Pancreas (tissue), 10 donors: ENCODE data around the gene TCERG1L. TPM values are rescaled to one million over a fixed set of nuclear protein-coding genes. Genes with fewer than 3 reads are reported as not detected.

Experiments used
- ATAC-seq, 4 donors: fragments of 200-7000 bp; cut with Tn5 transposase; one replicate each; pipeline versions ENCODE4 v1.8.0 to v1.9.1; 2020; ENCODE audit warnings: mild to moderate bottlenecking in 4 of 4, moderate library complexity in 4 of 4
- DNase-seq, 6 donors: peaks; one replicate each; pipeline ENCODE4 v3.0.0-alpha.2; 2020
- FAIRE-seq: peaks from 2 replicates; lab custom pipeline; 2012; peaks lifted over from hg19 to GRCh38; lab: Jason Lieb, UNC
- H3K27ac ChIP-seq, 4 donors: fragments of 200-600 bp; sonication (generic); 1 replicate in 3 of 4; 2 replicates in 1 of 4; pipeline versions ENCODE4 v1.5.0 to v1.8.0; 2020
- H3K27me3 ChIP-seq, 4 donors: fragments of 200-600 bp; one replicate each; pipeline ENCODE4 v1.8.0; 2021
- H3K36me3 ChIP-seq, 3 donors: fragments of 200-600 bp; sonication (generic) in 1 of 3; one replicate each; pipeline versions ENCODE4 v1.5.0 to v1.8.0; 2020 to 2021
- H3K4me1 ChIP-seq, 3 donors: fragments of 200-600 bp; one replicate each; pipeline ENCODE4 v1.8.0; 2021
- H3K4me3 ChIP-seq, 4 donors: fragments of 200-600 bp; sonication (generic) in 2 of 4; one replicate each; pipeline versions ENCODE4 v1.5.0 to v1.8.0; 2020 to 2021
- H3K9me3 ChIP-seq, 4 donors: fragments of 200-600 bp; one replicate each; pipeline ENCODE4 v1.8.0; 2021
- CTCF ChIP-seq, 4 donors: fragments of 200-600 bp; sonication (generic) in 3 of 4; IDR thresholded peaks; one replicate each; pipeline versions ENCODE4 v1.5.0 to v1.8.0; 2021; ENCODE audit warnings: antibody characterized with exemption in 4 of 4
- WGBS, 2 donors: extraction: QIAGEN DNeasy Blood & Tissue Kit; methylation state at CpG; one replicate each; pipeline ENCODE4 v1.1.7; 2013; 5-methylcytosine and 5-hydroxymethylcytosine counted together
- intact Hi-C, 3 donors: fragments of 100-400 bp; cut with DNase I; formaldehyde crosslinking; loops; one replicate each; pipeline versions ENCODE4 v1.11.1 to v1.14.2; 2022
- polyA plus RNA-seq, 2 donors: library from polyadenylated mRNA; stranded (reverse); fragments of 200-250 nt; gene quantifications; one replicate each; pipeline ENCODE4 v1.2.3, GENCODE V29; 2013
- total RNA-seq, 6 donors: library from RNA; stranded (reverse); fragmentation: NEBNext Ultra II Directional in 4 of 6; extraction: Animal tissue kit (Norgen Biotek cat#: 25700) in 4 of 6; gene quantifications; one replicate each; pipeline versions ENCODE4 v1.2.1 to v1.2.4, GENCODE V29; 2021 to 2023
- donor health status: healthy with polysubstance abuse.
- donor health status: DM: no; HTN: no; CAD: no; lungs with moderate emphysema.
- donor health status: DM: no; HTN: no; CAD: no.
- donor health status: control.
- donor health status: control.
- donor health status: Bipolar disorder and iron deficiency.
- donor health status: DM: yes; HTN: yes; CAD: no.
- donor health status: DM: no; HTN: no; CAD: no.
- donor health status: DM: no; HTN: no; CAD: no.
- donor health status: DM: yes; HTN: yes; CAD: no.

TCERG1L gene
- total and polyA plus RNA-seq, 8 donors = 0.09 to 1.9 (median 0.40) TPM

DNA sequence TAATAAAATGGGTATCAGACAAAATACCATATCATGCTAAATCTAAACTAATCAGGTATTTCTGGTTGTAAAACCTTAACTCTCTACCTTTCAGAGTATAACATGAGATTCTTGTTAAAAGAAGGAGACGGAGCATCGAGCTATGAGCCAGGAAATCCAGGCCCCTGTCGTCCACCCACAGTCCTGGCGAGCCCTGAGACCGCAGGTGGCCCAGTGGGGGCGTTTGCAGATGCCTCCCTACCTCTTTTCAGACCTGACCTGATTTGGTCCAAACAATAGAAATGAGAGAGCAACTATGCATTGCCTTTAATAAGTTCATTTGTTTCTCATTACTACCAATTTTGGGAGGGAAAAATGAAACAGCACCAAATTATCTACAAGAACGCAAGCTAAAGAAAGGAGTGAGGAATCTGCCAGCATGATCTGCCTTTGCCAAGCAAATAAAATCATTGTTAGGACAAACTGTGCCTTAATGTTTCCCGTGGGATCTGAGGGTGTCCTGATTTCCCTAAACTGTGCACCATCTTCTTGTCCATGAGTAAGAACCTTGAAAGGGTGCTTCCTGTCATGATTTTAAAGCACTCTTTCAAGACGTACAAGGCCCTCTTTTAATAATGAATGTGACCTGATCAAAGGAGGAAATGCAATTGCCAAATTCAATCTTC is 166.7 kb downstream of the TCERG1L start:
- intact Hi-C loops = no loop called here
- no peaks in the 10 kb centered on the region for H3K9me3 ChIP-seq
- FAIRE-seq = no peak
- H3K36me3 ChIP-seq = no peaks in the 10 kb centered on the region
- no peaks in the 10 kb centered on the region for H3K27me3 ChIP-seq
- 80 to 84% methylated on average over 9 of the region's 9 CpGs for WGBS, 2 donors
- H3K4me3 ChIP-seq = no peak overlapping the region
- H3K27ac ChIP-seq = no peak overlapping the region
- peak in 1 of 6 donors; percentile 15 for DNase-seq
- no peak for TF ChIP-seq CTCF (IDR thresholded peaks at IDR 0.05)
- no peaks in the 10 kb centered on the region for H3K4me1 ChIP-seq
- no peak for ATAC-seq

DNA sequence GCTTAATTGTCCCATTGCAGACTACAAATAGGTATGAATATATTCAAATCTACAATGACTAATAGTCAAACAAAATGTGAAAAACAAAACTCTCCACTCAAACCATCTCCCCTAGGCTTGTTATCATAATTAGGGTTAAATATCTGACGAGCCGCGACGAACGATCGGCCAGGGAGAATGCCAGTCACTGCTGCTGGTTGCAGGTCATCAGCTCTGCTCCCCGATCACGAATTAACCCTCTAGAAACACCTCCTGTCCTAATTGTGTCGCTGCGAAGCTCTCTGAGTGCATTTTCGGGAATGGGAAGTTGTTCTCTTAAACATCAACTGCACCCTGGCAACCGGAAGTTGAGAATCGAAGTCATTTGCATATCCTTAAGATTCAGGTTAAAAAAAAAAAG is 167.3 kb downstream of the TCERG1L start:
- no peak for TF ChIP-seq CTCF (IDR thresholded peaks at IDR 0.05)

GRCh38 chr10:131143425-131144165 is 167.9 kb downstream of the TCERG1L start:
- DNase-seq (peak in 1 of 6 donors; percentile 29), FAIRE-seq (no peak), ATAC-seq (no peak)
- Histone ChIP-seq H3K4me3 (no peak overlapping the region), H3K9me3 (no peaks in the 10 kb centered on the region), H3K36me3 (no peaks in the 10 kb centered on the region), H3K4me1 (peaks cover 0 to 5% (median 3%) of the 10 kb centered on the region in 3 donors), H3K27me3 (no peaks in the 10 kb centered on the region), H3K27ac (no peak overlapping the region)
- no peak for TF ChIP-seq CTCF (IDR thresholded peaks at IDR 0.05)
- intact Hi-C loops = no loop called here
- 78 to 91% methylated on average over 25 of the region's 25 CpGs for WGBS, 2 donors

More for the DNA sequence above, 167.3 kb downstream of the TCERG1L start:
- DNase-seq (peak in 1 of 6 donors; percentile 19), FAIRE-seq (no peak), ATAC-seq (no peak)
- no peaks in the 10 kb centered on the region for H3K4me1 ChIP-seq
- no peak overlapping the region for H3K4me3 ChIP-seq
- no peaks in the 10 kb centered on the region for H3K9me3 ChIP-seq
- WGBS, 2 donors = 66 to 82% methylated on average over 13 of the region's 13 CpGs
- no peaks in the 10 kb centered on the region for H3K27me3 ChIP-seq
- intact Hi-C loops = no loop called here
- H3K36me3 ChIP-seq = no peaks in the 10 kb centered on the region
- H3K27ac ChIP-seq = no peak overlapping the region

GRCh38 chr10:131142517-131143380 is 168.8 kb downstream of the TCERG1L start:
- Histone ChIP-seq H3K9me3 (no peaks in the 10 kb centered on the region), H3K4me3 (no peak overlapping the region), H3K36me3 (no peaks in the 10 kb centered on the region), H3K27ac (no peak overlapping the region), H3K4me1 (peaks cover 0 to 9% (median 3%) of the 10 kb centered on the region in 3 donors), H3K27me3 (no peaks in the 10 kb centered on the region)
- 69 to 77% methylated on average over 18 of the region's 18 CpGs for WGBS, 2 donors
- TF ChIP-seq CTCF (IDR thresholded peaks at IDR 0.05) = no peak
- FAIRE-seq (no peak), DNase-seq (peak in 1 of 6 donors; percentile 33), ATAC-seq (peak in 2 of 4 donors; percentile 20 to 61)
- intact Hi-C loops = no loop called here
